NCI-H128 (cell line): ENCODE results near the gene TMEM18.
"Not testable (repeated sequence)": the region's sequence is repeated elsewhere in the genome, so short reads cannot be mapped to it uniquely, and the experiment has no call there.

Source experiments
- DNase-seq: peaks from one replicate; lab custom pipeline; 2025; ENCODE audit not compliant: unreplicated experiment; lab: John Stamatoyannopoulos, UW

TMEM18 gene

DNA sequence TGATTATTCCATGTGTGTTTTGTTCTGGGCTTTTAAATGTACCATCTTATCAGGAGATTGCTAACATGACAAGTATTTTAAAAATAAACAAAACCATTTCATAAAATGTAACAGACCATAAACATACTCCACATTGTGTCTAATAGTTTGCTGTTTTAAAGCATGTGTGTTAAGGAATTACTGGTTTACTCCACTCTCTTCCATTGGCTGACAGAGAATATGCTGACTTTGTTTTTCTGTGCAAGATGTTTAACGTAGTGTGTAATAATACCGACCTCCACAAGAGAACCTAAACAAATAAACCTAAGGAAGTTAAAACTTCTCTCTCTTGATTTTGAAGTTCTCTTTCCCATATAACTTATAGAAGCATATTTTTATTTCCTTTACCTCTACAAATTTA lies 17.0 kb upstream of the TMEM18 start:
- DNase-seq: no peak

DNA sequence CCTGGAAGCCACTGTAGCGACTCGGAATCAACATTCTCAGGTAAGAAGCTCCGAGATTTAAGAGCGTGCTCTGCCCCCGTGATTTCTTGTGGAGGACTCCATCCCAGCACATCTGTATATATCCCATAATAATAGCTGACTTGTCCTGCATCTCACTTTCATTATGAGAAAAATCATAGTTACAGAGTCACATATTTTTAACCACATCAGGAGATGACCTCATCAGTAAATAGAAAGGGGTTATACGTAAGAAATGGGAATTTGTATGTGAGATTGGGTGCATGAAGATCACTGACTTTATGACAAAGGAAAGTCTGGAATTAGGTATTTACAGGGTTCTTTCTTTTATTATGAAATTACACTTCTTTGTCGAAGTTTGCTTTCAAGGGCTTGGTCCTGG lies 16.4 kb upstream of the TMEM18 start:
- DNase-seq: no peak

DNA sequence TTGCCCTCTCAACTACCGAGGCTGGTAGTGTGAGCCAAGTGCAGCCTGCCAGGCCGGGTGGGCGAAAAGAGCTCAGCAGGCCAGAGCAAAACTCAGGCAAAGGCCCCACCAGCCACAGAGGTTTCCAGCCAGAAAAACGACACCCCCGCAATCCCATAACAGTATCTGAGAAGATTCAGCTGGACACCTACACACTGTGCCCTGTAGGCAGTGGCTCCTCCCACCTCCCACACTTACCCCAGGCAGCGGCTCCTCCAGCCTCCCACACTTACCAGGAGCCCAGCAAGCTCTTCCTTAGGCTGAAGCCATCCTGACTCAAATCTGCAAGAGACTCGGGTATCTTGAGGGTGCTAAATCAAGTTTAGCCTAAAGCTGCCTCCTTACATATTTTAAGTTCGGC lies 15.6 kb upstream of the TMEM18 start:
- no peak for DNase-seq

DNA sequence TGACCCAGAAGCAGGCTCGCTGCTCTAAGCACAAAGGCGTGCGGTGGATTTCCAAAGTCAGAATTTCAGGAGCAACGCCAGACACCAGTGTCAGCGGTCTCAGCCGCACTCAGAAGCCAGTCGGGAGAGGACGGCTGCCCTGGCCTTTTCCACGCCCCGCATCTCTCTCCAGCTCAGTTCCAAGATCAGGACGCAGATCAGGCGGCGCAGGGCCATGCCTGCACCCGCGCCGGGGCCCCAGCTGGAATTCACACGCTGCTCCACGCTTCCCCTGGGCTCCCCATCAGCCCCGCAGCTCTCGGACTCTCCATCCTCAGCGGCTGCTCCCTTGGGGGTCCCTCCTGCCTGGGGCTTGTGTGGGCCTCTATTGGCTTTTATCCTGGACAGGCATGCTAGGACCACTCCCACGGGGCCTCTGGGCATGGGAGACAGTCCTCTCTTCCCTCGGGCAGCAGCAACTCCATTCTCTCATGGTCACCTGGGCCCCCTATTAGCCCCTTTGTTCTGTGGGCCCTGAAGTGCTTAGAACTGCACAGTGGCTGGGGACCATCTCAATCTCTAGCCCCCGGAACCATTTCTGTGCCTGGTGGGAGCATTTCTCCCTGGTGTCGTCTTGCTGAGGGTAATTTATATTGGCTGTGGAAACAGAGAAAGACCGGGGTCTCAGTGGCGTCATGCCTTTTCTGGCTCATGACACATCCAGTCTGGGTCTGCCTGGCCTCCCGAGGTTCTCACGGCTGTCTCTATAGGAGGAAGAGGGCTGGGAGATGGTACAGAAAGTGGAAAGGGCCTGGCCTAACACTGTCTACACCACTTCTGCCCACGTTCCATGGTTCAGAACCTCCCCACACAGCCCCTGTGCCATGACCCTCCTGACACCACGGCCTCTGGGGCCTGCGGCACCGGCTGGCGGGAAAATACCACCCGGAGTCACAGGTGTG lies 14.9 kb upstream of the TMEM18 start:
- DNase-seq: no peak

DNA sequence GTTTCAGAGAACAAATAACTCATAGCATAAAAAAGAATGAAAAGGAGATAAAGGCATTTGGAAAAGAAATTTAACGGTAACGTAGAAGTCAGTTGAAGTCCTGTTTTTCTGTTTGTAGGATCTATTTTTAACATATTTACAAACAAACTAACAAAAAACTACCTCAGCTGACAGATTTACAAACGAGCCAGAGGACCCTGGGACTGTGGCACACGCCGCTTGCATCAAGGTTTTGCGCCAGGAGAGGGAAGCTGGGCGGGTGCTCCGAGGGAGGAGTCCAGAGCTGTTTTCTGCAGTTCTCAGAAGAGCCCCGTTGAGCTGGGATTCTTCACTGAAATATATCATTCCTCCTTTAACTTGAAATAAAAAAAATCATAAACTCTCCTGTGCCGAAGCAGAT lies 13.6 kb upstream of the TMEM18 start:
- no peak for DNase-seq

DNA sequence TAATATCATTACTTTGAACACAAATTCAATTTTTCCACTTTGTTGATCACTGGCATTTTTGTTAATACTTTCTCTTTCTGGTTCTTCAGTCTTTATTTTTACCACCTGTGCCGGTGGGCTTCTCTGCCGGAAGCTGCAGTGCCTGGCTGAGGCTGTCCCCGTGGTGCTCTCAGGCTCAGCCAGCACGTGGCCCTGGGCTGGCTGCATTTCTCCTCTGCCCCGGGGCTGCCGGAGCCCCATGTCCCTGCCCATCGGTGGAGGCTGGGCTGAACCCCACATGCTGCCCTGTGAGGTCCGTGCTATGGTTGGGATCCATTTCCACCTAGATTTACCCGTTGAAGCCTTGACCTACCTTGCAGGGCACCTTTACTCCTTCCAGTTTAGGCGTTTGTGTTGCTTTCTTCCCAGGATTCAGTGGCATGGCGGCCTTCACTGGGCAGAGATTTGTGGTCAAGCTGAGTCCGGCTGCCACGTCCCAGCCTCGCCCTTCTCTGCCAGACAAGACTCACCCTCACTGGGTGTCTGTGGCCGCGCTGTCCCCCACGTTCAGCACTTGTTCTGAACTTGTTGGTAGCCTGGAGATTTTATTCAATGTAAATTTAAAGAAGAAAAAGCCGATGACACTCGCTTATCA lies 12.8 kb upstream of the TMEM18 start:
- DNase-seq: no peak

DNA sequence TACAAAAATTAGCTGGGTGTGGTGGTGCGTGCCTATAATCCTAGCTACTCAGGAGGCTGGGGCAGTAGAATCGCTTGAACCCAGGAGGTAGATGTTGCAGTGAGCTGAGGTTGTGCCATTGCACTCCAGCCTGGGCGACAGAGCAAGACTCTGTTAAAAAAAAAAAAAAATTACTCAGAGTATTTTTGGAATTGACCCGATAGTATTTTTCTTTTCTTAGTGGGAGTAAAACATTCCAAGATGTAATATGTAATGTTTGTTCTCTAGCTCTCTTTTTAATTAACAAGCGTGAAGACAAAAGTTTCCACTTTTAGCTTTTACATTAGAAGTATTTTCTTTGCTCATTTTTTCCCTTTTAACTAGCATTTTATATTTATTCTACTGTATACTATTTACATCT lies 12.0 kb upstream of the TMEM18 start:
- no peak for DNase-seq

DNA sequence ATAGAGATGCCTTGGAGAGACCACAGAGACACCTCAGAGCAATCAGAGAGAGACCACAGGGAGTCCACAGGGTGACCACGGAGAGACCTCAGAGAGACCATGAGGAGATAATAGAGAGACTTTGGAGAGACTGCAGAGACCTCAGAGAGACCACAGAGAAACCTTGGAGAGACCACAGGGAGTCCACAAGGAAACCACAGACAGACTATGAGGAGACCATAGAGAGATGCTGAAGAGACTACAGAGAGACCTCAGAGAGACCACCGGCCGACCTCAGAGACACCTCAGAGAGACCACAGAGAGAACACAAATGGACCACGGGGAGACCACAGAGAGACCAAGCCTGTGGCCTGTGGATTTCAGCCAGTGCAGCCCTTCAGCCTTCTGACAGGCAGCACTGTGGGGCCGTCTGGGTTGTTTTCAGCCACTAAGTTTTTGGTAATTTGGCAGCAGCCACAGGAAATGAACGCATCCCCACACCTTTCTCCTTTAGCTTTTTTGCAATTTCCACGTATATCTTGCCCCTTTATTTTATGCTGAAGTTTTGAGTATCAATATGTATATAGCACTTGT lies 11.4 kb upstream of the TMEM18 start:
- no peak for DNase-seq

DNA sequence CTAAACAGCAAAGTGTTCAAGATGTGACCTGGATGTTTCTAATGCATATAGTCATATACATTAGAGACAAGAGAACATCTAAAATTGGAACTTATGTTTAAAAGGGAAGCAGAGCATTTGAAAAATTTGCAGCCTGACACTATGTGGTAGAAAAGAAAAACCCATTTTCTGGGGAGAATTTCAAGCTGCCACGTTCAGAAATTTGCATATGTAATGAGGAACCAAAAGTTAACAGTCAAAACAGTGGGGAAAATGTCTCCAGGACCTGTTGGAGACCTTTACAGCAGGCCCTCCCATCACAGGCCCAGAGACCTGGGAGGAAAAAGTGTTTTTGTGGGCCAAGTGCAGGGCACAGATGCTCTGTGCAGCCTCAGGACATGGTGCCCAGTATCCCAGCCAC lies 8.2 kb upstream of the TMEM18 start:
- no peak for DNase-seq

DNA sequence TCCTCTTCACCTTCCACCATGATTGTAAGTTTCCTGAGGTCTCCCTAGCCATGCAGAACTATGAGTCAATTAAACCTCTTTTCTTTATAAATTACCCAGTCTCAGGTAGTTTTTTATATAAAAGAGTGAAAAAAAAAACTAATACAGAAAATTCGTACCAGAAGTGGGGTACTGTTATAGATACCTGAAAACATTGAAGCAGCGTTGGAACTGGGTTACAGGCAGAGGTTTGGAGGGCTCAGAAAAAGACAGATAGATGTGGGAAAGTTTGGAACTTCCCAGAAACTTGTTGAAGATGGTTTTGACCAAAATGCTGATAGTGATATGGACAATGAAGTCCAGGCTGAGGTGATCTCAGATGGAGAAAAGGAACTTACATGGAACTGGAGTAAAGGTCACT lies 7.7 kb upstream of the TMEM18 start:
- not testable (repeated sequence) for DNase-seq

DNA sequence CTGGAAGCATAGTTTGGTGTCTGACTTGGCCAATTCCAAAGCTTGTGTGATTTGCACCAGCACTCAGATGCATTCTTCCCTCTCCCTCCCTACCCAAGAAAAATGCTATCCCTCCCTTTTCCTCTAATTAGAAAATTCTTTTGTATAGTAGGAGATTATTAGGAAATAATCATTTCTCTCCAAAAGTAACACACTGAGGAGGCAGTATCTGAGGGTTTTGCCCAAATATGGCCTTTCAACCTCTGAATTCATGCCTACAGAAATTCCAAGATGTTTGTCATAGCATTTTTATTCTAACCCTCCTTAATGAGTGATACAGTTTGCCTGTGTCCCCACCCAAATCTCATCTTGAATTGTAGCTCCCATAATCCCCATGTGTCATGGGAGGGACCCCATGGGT lies 5.0 kb upstream of the TMEM18 start:
- DNase-seq: no peak

DNA sequence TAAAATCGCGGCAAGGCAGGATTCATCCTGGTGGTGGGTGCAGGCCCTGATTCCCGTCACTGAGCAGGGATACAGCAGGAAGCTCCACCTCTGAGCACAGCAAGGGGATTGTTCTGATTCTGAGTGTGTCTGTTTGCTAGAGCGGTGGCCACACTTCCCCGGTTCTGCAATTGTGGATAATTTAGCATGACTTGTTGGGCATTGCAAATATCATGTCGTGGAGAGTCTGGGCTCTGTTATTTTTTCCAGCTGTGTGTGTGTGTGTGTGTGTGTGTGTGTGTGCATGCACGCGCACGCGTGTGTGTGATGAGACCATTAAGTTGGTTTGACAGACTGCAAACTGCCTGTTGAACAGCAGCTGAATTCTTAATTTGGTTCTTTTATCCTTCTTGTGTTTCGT lies 4.1 kb upstream of the TMEM18 start:
- no peak for DNase-seq

DNA sequence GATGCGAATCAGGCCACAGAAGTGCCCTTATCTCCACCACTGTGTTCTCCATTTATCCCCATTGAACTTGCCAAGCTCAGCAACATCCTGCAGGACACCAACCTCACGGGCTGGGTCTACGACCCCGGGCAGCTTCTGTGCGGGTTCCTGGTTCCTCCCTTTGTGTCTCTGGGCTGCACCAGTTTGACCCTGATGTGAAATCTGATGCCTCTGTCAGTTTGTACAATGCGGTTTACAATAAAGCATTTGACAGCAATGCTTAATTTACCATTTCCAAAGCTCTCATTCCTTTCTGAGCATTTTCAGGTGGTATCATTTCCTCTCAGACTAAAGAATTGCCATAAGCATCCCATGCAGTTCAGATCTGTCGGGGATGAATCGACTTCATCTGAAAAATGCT lies 3.3 kb upstream of the TMEM18 start:
- DNase-seq: no peak

DNA sequence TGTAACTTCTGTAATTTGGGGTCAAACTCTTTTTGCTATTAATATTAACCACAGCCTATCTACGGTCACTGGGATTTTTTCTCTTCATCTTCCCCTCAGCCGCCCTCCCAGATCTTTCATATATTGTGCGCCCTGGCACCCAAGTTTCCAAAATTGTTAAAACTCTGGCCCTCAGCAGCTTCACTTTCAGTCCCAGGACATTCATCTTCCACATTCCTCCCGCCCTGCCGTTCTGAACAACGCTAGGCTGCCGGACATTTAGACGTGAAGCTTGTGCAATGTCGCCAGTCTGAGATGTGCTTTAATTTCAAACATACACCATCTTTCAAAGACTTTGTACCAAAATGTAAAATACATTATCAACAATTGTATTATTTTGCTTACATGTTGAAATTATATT lies 1.8 kb upstream of the TMEM18 start:
- no peak for DNase-seq

DNA sequence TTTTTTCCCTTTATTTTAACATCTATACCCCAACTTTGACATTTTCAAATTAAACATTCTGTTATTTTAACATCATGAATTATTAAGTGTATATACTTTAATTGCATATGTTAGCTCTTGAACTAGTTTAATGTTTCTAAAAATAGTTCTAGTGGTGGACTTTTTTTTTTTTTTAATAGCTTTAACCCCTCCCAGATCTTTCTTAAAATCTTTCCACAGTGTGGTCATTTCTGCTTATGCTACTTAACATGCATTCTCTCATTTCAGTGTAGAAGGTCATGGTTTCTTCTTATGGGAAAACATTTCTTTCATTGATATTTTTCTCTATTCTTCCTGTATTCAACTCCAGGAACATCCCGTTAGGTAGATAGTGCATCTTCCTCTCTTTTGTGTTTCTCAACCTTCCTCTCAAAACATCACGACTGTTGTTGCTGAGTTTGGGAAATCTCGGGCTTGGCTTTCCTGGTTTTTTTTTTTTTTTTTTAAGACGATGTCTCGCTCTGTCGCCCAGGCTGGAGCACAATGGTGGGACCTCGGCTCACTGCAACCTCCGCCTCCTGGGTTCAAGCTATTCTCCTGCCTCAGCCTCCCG lies 849 bp upstream of the TMEM18 start:
- DNase-seq: no peak

DNA sequence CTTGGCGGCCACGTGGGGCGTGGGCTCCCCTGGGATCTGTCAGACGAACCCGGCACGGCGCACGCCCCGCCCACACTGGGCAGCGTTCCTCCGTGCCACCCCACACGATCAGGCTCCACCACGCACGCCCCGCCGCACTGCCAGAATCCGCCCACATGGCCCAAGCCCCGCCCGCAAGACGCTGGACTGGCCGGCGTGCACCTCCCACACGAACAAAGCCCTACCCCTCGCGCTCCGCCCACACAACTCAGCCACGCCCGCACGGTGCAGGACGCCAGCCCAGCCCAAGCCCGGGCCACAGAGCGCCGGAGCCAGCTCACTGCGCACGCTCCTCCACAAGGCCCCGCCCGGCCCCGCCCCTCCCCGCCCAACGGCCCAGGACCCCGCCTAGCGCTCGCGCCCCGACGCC lies 555 bp downstream of the TMEM18 start:
- DNase-seq: peak; percentile 100

DNA sequence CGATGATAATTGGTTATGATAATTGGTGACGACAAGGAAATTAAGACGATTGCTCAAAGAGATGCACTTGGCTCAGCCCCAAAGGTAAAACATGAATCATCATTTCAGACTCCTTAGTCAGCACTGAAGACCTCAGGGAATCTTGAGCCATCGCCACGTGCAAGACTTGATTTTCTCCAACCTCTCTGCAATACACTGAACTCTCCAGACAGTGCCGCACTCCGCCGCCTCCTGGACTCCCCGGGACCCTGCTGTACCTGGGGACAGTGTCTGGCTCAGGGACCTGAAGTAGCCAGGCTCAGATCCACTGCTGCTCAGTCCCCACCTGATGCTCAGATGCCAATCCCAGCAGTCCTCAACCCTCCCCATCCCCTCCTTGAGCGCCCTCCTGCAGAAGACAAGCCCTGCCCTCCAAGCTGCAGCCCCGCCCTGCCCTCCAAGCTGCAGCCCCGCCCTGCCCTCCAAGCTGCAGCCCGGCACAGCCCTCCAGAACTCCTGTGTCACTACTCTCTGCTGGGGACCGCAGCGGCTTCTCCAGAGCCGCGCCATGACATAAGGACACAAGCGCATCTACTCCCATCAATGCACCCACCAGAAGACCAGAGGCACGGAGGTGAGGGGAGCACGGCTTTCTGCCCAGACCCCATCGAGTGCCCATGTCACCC lies 1.1 kb downstream of the TMEM18 start:
- peak; percentile 39 for DNase-seq

DNA sequence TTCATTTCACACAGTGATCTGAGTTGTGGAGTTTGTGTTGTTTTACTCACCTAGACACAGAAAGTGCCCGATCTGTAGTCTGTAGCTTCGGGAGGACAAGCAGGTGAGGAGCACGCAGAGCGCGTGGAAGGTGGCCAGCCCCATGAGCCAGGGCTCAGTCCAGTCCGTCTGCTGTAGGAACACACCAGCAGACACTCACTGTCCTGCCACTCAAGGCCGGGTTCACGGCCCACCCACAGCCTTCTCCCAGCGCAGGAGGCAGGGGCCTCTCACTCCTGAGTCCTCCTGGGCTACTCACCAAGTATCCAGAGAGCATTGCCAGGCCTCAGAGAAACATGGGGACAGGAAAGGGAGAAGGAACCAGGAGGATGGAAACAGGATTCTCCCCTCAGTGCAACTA lies 1.7 kb downstream of the TMEM18 start:
- DNase-seq: no peak

DNA sequence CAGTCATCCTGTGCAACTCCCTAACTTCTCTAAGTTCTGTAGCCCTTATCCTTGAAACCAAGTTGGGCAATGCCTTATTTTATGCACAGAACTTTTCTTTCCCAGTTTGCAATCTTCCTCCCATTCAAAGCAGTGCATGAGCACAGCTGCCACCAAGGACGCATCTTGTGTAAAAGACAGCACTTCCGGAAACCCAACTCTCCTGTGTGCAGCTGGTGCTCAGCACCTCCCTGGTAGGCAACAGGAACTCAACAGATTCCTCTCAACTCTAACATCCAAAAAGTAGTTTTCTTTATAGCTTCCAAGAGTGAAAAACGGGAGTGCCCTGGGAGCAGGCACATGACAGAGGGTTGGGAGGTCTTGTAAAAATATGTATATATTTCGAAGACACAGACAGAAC lies 2.2 kb downstream of the TMEM18 start:
- DNase-seq: no peak

DNA sequence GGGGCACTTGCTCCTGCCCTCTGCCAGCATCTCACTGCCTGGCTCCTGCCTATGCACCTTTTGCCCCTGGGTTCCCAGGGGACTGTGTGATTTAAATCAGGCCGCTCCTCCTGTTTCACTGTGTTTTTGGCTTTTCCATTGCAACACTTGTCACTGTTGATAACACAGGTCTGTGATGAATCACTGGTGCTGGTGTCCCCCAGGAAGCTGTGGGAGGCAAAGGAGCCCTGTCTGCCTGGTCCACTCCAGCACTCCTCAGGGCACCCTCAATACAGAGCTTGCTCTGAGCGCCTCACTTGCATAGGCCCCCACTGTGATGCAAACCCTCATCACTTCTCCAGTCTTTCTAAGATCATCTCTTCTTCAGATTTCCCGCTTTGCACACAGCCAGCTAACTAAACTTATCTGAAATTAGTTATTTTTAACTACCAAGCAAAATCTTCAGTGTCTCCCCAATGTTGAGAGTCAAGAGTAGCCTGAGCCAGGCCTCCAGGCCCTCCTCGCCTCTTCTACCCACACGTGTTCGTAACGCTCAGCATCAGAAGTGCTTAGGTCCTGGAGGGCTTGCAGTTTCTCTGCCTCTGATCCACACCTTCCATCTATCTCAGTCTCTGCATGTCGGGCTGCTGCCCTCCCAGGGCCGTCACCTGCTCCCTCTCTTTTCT lies 2.8 kb downstream of the TMEM18 start:
- no peak for DNase-seq
